Endothelial cell of umbilical vein (primary cell): ENCODE measurements around the gene MNAT1. TPM values are rescaled to one million over a fixed set of nuclear protein-coding genes. Genes with fewer than 3 reads are reported as not detected.

Source experiments
- BruUV-seq: library from RNA; stranded (reverse); fragments of 400-500 nt; replicated peaks from 2 replicates; lab custom pipeline; 2021; lab: Mats Ljungman, UMichigan
- CTCF ChIA-PET: fragments of 300-600, 350-600 bp; sonication (Branson Sonifier 250); formaldehyde crosslinking; loops from one replicate; lab custom pipeline; 2021; ENCODE audit warnings: antibody characterized with exemption, inconsistent platforms; lab: Charles Lee
- POLR2A ChIA-PET: fragments of 300-600, 350-600 bp; sonication (Branson Sonifier 250); formaldehyde crosslinking; loops from one replicate; lab custom pipeline; 2021; ENCODE audit warnings: antibody characterized with exemption, inconsistent platforms; lab: Charles Lee
- DNase-seq: peaks from one replicate; pipeline ENCODE4 v3.0.0-alpha.2; 2011; ENCODE audit warnings: low read depth, low spot score
- FAIRE-seq: peaks from 2 replicates; lab custom pipeline; 2011; peaks lifted over from hg19 to GRCh38; lab: Jason Lieb, UNC
- H2AFZ ChIP-seq: 2 replicates; pipeline ENCODE4 v1.6.0; 2012; ENCODE audit warnings: low read depth, low read length, control low read depth, inconsistent platforms
- H3K27ac ChIP-seq: 2 replicates; pipeline ENCODE4 v1.5.1; 2011; ENCODE audit warnings: low read depth, mild to moderate bottlenecking, control low read depth, low read length, moderate library complexity; ENCODE audit not compliant: insufficient read depth
- H3K27me3 ChIP-seq, 2 experiments: 2 replicates each; pipeline versions ENCODE4 v1.6.0 to v1.6.1; 2011; ENCODE audit warnings: low read length in 2 of 2, mixed read lengths in 1 of 2; ENCODE audit not compliant: control insufficient read depth in 2 of 2, insufficient read depth in 2 of 2
- H3K36me3 ChIP-seq, 2 experiments: 2 replicates in 1 of 2; 3 replicates in 1 of 2; pipeline ENCODE4 v1.5.1; 2011; ENCODE audit warnings: low read length in 2 of 2, mild to moderate bottlenecking in 1 of 2, moderate library complexity in 1 of 2; ENCODE audit not compliant: control insufficient read depth in 2 of 2, insufficient read depth in 2 of 2; ENCODE audit errors: extremely low read depth in 1 of 2
- H3K4me1 ChIP-seq: 3 replicates; pipeline ENCODE4 v1.5.1; 2011; ENCODE audit warnings: mild to moderate bottlenecking, low read length; ENCODE audit not compliant: control insufficient read depth, insufficient read depth; ENCODE audit errors: extremely low read depth
- H3K4me2 ChIP-seq: 2 replicates; pipeline ENCODE4 v1.6.1; 2011; ENCODE audit warnings: low read length, control low read depth, mixed read lengths; ENCODE audit not compliant: insufficient read depth
- H3K4me3 ChIP-seq, 3 experiments: fragments of 200-600 bp in 1 of 3; sonication (generic), shearing (Covaris generic) in 1 of 3; replicated peaks in 1 of 3; 2 replicates each; pipeline ENCODE4 v1.5.1; 2011 to 2016; ENCODE audit warnings: control low read depth in 3 of 3, low read length in 3 of 3, mild to moderate bottlenecking in 2 of 3, inconsistent platforms in 1 of 3, low read depth in 1 of 3, moderate library complexity in 1 of 3; ENCODE audit not compliant: insufficient read depth in 1 of 3
- H3K79me2 ChIP-seq: 2 replicates; pipeline ENCODE4 v1.6.0; 2012; ENCODE audit warnings: low read length, inconsistent platforms; ENCODE audit not compliant: control insufficient read depth, insufficient read depth
- H3K9ac ChIP-seq: replicated peaks from 2 replicates; pipeline ENCODE3; 2011; ENCODE audit warnings: low read length, control low read depth; ENCODE audit not compliant: insufficient read depth; ENCODE audit errors: extremely low read depth
- H3K9me1 ChIP-seq: replicated peaks from 3 replicates; pipeline ENCODE4 v1.6.0; 2011; ENCODE audit warnings: mild to moderate bottlenecking, low read length; ENCODE audit not compliant: control insufficient read depth, insufficient read depth; ENCODE audit errors: extremely low read depth
- H3K9me3 ChIP-seq: replicated peaks from 2 replicates; pipeline ENCODE4 v1.5.1; 2012; ENCODE audit warnings: low read length, inconsistent platforms; ENCODE audit not compliant: control insufficient read depth, insufficient read depth
- H4K20me1 ChIP-seq: replicated peaks from 2 replicates; pipeline ENCODE3; 2011; ENCODE audit warnings: mild to moderate bottlenecking, low read length; ENCODE audit not compliant: control insufficient read depth, insufficient read depth; ENCODE audit errors: extremely low read depth
- EZH2 ChIP-seq: IDR thresholded peaks from 2 replicates; pipeline ENCODE4 v1.6.1; 2012; ENCODE audit warnings: borderline replicate concordance, low read depth, mild to moderate bottlenecking, moderate library complexity, low read length, inconsistent platforms; ENCODE audit not compliant: severe bottlenecking
- FOS ChIP-seq: IDR thresholded peaks from 2 replicates; pipeline ENCODE4 v1.6.1; 2011; ENCODE audit warnings: mild to moderate bottlenecking, low read length, moderate library complexity, borderline replicate concordance; ENCODE audit not compliant: insufficient read depth
- GATA2 ChIP-seq: IDR thresholded peaks from 2 replicates; pipeline ENCODE4 v1.7.0; 2011; ENCODE audit warnings: low read depth, mild to moderate bottlenecking, moderate library complexity, mixed read lengths, low read length; ENCODE audit not compliant: insufficient read length, insufficient read depth
- JUN ChIP-seq: IDR thresholded peaks from 2 replicates; pipeline ENCODE4 v1.6.1; 2011; ENCODE audit warnings: borderline replicate concordance, low read depth; ENCODE audit not compliant: insufficient read length, insufficient read depth
- MYC ChIP-seq: IDR thresholded peaks from one replicate; pipeline ENCODE4 v1.6.1; 2011; ENCODE audit warnings: mild to moderate bottlenecking, low read depth, low read length
- POLR2A ChIP-seq: IDR thresholded peaks from 2 replicates; pipeline ENCODE4 v1.6.1; 2012; ENCODE audit warnings: low read depth, mild to moderate bottlenecking, control low read depth, low read length
- POLR2AphosphoS5 ChIP-seq: IDR thresholded peaks from 2 replicates; pipeline ENCODE4 v1.6.1; 2012; ENCODE audit warnings: low read depth, mild to moderate bottlenecking, control low read depth, low read length, moderate library complexity; ENCODE audit not compliant: insufficient read depth
- dilution Hi-C: fragments of 300-500 bp; cut with MboI; formaldehyde crosslinking; loops from one replicate; pipeline ENCODE4 v1.15.0; 2019; ENCODE audit warnings: low sequenced_read_pairs; ENCODE audit not compliant: extremely low pct_ligation_motif_present
- intact Hi-C: fragments of 100-400 bp; cut with micrococcal nuclease; formaldehyde crosslinking; loops from one replicate; pipeline ENCODE4 v1.10.0; 2022
- polyA plus RNA-seq, 4 experiments: library from polyadenylated mRNA; depleted of rRNA in 3 of 4; stranded (reverse) in 3 of 4; unstranded in 1 of 4; fragments of >200 nt; gene quantifications; 2 replicates each; pipeline versions ENCODE4 v1.2.1 to v1.2.3, GENCODE V29; 2011 to 2012; ENCODE audit warnings: missing spikeins in 1 of 4
- total RNA-seq: library from RNA; stranded (reverse); gene quantifications from 2 replicates; pipeline ENCODE4 v1.2.3, GENCODE V29; 2021
- TF ChIP-seq, protein P1 (sequence below): IDR thresholded peaks from 2 replicates; pipeline ENCODE4 v1.6.1; 2011; ENCODE audit not compliant: insufficient read depth, insufficient read length
- TF ChIP-seq, protein P2 (sequence below), 2 donors: IDR thresholded peaks; 1 replicate in 1 of 2; 2 replicates in 1 of 2; pipeline ENCODE4 v1.5.1; 2011; ENCODE audit warnings: low read length in 2 of 2, mild to moderate bottlenecking in 2 of 2, moderate library complexity in 2 of 2, control low read depth in 1 of 2, inconsistent platforms in 1 of 2, low read depth in 1 of 2; ENCODE audit not compliant: insufficient read depth in 1 of 2; ENCODE audit errors: extremely low read depth in 1 of 2

MNAT1 gene
- total and polyA plus RNA-seq, 2 donors (not counting 3 experiments of a cell fraction or from before 2014, with no cell fraction given) = 35.7 to 55.7 TPM

DNA sequence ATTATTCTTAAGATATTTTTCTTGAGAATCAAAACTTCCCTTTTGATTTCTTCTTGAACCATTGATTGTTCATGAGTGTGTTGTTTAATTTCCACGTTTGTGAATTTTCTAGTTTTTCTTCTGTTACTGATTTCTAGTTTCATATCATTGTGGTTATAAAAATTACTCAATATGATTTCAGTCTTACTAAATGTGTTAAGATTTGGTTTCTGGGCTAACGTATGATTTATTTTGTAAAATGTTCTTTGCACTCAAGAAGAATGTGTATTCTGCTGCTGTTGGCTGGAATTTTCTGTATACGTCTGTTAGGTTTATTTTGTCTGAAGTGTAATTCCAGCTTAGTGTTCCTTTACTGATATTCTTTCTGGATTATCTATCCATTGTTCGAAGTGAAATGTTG lies 221.6 kb downstream of the MNAT1 start:
- Histone ChIP-seq H3K4me1 (peaks cover 3% of the 10 kb centered on the region), H4K20me1 (no peaks in the 10 kb centered on the region), H3K4me2 (no peak overlapping the region), H3K9ac (no peak overlapping the region), H3K9me3 (no peaks in the 10 kb centered on the region), H2AFZ (no peak overlapping the region), H3K36me3 (no peaks in the 10 kb centered on the region), H3K79me2 (no peaks in the 10 kb centered on the region), H3K27ac (no peak overlapping the region), H3K9me1 (no peaks in the 10 kb centered on the region), H3K4me3 (no peak overlapping the region), H3K27me3 (no peaks in the 10 kb centered on the region)
- dilution Hi-C loops = no loop called here
- no TSS peak for BruUV-seq
- DNase-seq (no peak), FAIRE-seq (no peak)
- intact Hi-C loops = no loop called here
- POLR2A ChIA-PET = no interaction called here
- CTCF ChIA-PET = no interaction called here
- no peak for TF ChIP-seq JUN
- TF ChIP-seq, protein P1, sequence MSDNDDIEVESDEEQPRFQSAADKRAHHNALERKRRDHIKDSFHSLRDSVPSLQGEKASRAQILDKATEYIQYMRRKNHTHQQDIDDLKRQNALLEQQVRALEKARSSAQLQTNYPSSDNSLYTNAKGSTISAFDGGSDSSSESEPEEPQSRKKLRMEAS = no peak
- TF ChIP-seq GATA2 = no peak
- TF ChIP-seq POLR2AphosphoS5 = no peak
- no peak for TF ChIP-seq EZH2
- TF ChIP-seq, protein P2, sequence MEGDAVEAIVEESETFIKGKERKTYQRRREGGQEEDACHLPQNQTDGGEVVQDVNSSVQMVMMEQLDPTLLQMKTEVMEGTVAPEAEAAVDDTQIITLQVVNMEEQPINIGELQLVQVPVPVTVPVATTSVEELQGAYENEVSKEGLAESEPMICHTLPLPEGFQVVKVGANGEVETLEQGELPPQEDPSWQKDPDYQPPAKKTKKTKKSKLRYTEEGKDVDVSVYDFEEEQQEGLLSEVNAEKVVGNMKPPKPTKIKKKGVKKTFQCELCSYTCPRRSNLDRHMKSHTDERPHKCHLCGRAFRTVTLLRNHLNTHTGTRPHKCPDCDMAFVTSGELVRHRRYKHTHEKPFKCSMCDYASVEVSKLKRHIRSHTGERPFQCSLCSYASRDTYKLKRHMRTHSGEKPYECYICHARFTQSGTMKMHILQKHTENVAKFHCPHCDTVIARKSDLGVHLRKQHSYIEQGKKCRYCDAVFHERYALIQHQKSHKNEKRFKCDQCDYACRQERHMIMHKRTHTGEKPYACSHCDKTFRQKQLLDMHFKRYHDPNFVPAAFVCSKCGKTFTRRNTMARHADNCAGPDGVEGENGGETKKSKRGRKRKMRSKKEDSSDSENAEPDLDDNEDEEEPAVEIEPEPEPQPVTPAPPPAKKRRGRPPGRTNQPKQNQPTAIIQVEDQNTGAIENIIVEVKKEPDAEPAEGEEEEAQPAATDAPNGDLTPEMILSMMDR (IDR thresholded peaks at IDR 0.05; ENCODE audit: extremely low read depth in 1 of 2, insufficient read depth in 1 of 2, low read depth in 1 of 2, low read length in 2 of 2) = no peak
- TF ChIP-seq POLR2A = no peak
- no peak for TF ChIP-seq MYC
- no peak for TF ChIP-seq FOS
